Caki2 (cell line): ENCODE data around the gene PNKD. TPM values are rescaled to one million over a fixed set of nuclear protein-coding genes. Genes with fewer than 3 reads are reported as not detected.

Source experiments
- DNase-seq: peaks from one replicate; pipeline ENCODE4 v3.0.0-alpha.2; 2015; ENCODE audit warnings: low read depth
- in situ Hi-C: cut with HindIII; loops from 2 replicates; pipeline ENCODE4 v1.10.0; 2016; ENCODE audit warnings: low sequenced_read_pairs, low pct_unique_long_range_greater_than_20kb, mixed read lengths
- total RNA-seq: library from RNA; depleted of rRNA; stranded (reverse); fragments of >200 nt; shearing (Covaris generic); gene quantifications from 2 replicates; pipeline ENCODE4 v1.2.3, GENCODE V29; 2014; ENCODE audit warnings: low replicate concordance

Gene PNKD
- total RNA-seq, 1 experiment from 2014 or later: 75.8 TPM

DNA sequence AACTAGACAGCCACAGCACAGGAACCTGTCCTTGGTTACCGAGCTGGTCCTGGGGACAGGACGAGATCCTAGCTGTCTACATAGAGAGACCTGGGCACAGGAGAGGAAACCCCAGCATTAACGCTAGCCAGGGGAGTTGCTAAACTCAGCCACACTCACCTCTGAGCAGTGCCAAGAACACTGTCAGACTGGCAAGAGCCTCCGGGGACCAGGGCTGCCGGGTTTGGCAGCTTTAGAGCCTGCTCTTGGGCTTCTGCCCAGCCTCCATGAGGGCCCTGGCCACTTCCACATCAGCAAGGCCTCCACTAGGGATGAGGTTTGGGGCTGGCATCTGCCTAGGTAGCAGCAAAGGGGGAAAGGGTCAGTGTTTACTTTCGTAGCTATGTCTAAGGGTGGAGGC, 15.3 kb downstream of the PNKD start:
- no peak for DNase-seq
- in situ Hi-C loops: no loop called here

DNA sequence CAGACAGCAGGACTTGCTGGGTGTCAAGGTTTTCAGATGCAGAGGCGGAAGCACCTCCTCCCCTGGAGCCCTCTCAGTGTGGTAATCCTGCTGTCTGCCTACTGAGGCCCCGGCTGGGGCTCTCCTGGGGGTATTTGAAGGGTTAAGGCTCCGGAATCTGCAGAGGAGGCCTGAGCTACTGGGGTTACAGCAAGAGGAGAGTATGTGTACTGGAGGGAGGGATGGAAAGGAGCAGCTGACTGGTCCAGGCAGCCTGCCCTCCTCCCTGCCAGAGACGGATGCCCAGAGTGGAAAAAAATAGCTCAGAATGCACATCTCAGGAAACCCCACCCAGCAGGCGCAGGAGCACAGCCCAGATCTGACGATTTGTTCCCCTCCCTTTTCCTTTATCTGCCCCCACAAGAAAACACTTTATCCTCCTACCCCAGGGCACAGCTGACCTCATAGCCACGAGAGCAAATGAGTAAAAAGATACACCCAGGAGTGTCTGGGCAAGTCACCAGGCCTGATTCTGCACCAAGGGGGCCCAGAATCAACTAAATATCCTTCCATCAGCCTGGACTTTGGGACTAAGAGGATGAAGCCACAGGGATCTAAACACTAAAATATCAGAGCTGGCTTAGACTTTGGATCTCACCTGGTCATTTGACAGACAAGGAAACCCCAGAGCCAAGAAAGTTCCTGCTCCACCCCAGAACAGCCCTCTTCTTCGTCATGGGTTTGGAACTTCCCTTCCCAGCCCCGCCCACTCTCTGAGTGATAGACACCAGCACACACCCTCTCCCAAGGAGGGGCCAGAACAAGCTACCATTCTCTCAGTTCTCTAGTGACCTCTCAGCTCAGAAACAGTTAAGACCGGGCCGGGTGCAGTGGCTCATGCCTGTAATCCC, 16.5 kb downstream of the PNKD start:
- in situ Hi-C loops: no loop called here
- DNase-seq: peak; percentile 95

DNA sequence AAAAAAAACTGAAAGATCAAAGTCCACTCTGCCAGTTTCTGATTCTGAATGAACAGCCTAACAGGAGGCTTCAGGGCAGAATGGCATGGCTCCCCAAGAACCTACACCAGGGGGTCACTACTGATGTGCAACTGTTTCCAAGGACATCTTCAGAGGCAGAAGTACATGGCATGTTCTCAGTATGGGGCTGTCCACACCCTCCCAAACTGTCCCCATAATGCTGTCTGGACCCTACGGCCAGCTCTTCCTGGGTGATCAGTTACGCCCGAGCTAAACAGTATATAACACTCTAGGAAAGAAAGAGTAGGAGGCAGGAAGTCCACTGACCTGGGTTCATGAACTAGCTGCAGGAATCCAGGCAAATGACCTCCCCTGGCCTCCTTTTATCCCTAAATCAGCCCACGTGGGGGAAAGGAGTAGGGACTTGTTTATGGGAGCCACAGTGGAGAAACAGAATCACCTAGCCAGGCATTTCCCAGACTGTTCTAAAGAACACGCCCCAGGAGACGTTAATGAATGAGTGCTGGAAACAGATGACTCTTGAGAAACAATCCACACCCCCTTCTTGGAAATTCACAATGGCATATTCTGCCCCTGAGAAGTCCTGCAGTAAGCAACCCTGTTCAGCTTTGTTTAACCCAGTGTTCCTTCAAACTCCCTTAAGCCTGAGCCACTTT, 19.5 kb downstream of the PNKD start:
- in situ Hi-C loops: no loop called here
- peak; percentile 36 for DNase-seq

DNA sequence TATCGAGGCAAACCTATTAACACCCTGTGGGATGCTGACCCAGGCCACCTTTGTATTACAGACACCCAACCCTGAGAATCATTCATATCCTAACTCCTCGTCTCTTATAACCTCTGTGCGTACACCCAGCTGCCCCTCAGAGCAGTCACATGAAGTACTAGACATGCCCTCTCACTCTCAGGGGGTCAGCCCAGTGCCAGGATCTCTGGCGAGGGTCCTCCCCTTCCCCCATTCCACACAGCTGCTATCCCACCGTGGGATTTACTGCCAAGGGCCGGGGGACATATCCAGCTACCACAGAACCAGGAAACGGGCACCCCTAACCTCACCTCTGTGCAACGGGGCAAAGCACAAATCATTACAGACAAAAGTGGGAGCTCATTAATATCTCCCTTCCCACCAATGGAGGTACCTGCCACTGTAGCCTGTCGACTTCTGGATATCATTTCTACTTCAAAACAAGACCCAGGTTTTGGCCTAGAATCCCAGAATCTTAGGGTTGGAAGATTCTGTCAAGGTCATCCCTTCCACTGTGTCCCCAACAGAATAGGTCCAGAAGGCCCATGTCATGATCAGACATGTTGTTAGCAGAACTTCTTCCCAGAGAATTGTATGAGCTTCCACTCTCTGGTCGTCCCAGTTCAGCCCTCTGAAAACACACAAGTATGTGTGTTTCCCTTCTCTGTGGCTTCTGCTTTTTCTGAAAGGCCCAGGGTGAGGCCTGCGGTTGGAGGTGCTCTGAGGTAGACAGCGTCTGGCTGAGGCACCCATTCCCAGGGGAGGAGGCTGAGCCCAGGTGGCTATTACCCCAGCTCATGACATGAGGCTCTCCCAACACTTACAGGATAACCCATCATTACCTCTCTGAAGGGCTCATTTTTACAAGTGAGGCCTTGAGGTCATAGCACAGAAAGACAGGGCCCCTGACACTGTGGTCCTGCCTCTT, 20.3 kb downstream of the PNKD start:
- DNase-seq: no peak
- in situ Hi-C loops: no loop called here

DNA sequence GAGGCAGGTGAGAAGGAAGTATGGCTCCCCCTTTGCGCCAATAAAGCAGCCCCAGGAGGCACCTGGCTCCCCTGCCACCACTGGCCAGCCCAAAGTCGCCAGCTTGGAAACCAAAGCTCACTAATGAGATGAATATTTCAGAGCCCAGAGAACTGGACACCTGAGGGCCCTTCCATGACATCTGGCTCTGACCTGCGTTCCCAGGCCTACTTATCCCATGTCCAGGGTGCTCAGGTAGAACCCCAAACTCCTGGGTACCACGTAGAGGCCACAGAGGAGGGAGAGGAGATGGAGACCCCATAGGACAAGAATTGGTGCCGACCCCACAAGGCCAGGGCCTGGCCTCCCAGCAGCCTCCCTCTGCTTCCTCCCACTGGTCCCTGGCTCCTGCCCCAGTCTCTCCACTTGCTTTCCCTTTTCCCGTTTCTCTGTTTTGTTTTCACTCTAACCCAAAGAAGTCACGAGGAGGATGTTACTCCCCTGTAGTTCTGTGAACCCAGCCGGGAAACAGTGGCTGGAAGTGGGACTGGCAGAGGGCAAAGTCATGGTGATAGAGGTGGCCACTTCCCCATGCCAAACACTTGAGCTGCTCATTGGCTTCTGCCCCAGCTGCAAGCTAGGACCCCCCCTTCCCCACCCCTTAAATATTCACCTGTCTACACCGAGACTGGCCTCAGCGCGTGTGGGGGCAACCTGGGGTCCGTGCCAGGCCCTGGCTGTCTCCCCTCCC, 21.2 kb downstream of the PNKD start:
- no peak for DNase-seq
- in situ Hi-C loops: no loop called here

DNA sequence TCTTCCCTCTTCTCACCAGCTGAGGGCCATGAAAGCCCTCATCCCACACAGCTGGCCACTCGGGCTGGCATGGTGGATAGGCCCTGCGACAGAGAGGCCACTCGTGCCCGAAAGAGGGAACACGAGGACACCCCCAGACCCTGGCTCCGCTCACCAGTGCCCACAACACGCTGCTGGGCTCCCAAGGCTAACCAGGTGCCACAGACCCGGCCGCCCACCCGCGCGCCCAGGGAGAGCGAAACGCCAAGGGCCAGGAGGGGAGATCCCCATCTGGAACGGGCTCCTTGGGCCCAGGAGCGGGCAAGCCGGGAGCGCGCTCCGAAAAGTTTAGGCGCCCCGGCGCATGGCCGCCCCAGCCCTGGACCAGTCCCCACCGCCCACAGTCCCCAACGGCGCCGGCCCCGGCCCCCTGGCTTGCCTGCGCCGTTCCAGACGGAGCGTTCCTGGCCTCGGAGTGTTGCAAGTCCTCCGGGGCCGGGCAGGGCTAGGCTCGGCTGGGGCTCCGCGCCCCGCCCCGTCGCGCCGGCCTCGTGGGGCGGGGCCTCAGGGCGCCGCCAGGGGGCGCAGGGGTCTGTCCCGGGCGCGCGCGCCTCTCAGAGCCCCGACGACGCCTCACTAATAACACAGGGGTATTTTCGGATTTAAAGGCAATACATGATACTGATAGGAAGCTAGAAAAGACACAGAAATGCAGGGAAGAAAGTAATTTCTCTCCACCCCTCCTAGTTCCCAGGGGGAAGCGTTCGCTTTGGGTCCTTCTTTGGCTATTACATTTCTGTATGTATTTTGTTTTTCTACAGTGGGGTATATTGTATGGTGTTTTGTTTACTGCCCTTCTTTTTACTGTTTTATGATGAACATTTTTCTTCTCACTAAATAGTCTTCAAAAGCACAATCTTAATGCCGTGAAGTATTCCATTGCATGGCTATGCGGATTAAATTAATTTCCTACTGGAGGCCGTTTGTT, 22.0 kb downstream of the PNKD start, which contains the start of gene TMBIM1:
Gene TMBIM1 (minus strand): TSS at position 456 of the 967 bp plus-strand sequence. CDS start 10,362 bp downstream, outside the sequence.
- in situ Hi-C loops: no loop called here
- peak; percentile 65 for DNase-seq

DNA sequence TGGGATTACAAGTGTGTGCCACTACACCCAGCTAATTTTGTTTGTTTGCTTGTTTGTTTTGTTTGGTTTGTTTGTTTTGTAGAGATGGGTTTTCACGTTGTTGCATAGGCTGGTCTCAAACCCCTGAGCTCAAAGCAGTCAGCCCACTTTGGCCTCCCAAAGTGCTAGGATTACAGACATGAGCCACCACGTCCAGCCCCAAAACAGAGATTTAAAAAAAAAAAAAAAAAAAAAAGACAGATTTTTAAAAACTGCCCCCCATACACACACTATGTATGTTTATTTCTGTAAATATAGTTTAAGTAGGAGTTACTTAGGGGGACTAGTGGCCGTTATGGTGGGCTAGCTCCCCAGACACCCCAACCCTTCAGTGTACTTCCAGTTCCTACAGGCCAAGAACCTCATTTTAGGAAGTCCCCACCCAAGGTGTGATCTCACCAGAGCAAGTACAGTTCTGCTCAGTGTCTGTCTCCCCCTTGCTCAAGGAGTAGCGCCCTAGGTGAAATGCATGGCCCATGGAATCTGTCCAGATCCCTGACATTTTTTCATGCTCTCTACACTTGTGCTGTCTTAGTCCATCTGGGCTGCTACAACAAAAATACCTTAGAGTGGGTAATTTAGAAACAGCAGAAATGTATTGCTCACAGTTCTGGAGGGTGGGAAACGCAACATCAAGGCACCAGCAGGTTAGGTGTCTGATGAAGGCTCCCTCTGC, 23.6 kb downstream of the PNKD start:
- no peak for DNase-seq
- in situ Hi-C loops: no loop called here

DNA sequence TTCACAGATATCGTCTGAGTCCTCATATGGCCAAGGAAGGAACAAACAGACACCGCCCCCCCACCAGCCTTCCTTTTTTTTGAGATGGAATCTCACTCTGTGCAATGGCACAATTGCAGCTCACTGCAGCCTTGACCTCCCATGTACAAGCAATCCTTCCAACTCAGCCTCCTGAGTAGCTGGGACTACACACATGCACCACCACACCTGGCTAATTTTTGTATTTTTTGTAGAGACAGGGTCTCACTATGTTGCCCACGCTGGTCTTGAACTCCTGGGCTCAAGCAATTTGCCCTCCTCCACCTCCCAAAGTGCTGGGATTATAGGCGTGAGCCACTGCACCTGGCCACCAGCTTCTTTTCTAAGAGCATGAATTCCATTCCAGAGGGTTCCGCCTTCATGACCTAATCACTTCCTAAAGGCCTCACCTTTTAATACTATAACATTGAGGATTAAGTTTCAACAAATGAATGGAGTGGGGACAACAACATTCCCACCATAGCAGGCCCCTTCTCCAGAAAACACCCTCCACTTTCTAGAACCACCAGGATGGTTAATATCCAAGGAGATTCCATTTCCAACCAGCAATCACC, 24.2 kb downstream of the PNKD start:
- in situ Hi-C loops: no loop called here
- DNase-seq: no peak

DNA sequence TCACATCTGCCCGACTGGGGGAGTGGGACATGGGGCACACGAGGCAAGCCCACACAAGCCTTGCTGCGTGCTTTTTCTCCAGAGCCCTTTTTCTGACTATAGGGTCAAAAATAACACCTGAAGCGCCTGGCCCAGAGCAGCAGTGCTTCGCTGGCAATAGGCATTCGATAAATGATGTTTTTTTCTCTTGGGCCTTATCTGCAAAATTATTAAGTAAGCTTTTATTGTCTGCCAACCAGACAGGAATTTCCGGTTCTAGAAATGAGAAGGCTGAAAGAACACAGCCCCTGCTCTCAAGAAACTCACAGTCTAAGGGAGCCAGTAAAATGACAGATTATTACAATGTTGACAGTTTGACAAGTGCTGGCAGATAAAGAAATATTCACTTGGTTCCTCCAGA, 24.7 kb downstream of the PNKD start:
- in situ Hi-C loops: no loop called here
- DNase-seq: no peak

DNA sequence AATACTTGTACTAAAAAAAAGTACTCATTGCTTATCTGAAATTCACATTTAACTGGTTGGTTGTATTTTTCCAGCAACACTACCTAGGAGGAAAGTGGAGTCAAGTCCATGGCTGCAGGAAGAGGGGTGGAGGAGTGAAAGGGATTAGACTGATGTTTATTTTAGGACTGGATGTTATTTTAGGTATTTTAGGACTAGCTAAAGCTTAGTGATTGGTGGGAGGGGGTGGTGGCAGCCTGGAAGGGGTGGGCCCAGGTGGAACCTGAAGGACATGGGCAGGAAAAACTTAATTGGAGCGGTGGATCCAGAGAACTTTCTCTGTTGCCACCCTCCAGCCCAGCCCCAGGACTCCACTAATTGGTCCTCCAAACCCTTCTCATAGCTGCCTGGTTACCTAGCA, 25.9 kb downstream of the PNKD start:
- in situ Hi-C loops: no loop called here
- no peak for DNase-seq

DNA sequence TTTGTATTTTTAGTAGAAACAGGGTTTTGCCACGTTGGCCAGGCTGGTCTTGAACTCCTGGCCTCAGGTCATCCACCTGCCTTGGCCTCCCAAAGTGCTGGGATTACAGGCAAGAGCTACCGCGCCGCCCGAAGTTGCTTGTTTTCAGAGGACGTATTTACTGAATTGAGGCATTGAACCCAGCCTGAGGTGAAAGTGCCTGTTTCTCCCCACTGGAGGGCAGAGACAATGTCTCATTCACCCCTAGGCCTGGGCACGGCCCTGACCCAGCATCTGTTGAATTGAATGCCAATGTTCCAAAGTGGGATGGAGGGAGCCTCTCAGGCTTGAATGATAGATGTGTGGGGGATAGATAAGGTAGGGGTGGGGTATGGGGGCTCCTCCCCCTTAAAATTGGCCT, 26.5 kb downstream of the PNKD start:
- no peak for DNase-seq
- in situ Hi-C loops: no loop called here

DNA sequence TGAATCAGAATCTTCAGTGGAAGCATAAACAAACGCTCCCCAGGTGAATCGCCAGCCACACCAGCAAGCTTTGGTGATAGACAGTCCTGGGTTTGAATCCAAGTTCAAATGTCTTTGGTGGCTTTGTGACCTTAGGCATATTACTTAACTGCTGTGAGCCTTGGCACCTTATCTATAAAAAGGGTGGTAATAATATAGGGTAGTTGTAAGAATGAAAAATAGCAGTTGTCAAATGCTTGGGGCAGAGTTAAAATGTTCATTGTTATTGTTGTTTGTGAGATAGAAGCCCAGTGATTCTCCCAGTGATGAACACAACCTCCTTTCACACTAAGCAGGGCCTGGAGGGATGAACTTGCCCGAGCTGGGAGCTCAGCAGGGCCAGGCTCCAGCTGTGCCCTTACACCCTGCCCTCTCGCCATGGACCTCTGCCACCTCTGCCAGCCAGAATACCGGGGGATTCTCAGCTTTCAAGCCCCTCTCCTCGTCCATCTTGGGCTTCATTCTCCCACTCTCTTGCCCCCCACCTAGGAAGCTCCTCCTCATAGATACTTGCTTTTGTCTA, 28.1 kb downstream of the PNKD start:
- in situ Hi-C loops: no loop called here

DNA sequence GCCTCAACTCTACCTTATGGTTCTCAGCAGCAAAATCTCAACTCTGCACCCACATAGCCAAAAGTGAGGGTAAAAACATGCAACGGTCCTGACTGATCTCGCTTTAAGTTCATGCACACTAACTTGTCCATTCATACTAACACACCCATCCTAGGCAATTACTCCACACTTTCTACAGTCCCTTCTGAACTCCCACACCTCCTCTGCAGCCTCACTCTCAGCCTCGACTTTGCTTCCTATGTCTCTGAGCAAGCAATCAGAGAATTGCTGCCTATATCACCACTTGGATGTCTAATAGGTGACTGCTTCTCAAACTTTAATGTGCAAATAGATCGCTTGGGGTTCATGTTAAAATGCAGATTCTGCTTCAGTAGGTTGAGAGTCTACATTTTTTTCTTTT, 29.8 kb downstream of the PNKD start:
- in situ Hi-C loops: no loop called here

More for the DNA sequence above, 28.1 kb downstream of the PNKD start:
- DNase-seq: no peak

DNA sequence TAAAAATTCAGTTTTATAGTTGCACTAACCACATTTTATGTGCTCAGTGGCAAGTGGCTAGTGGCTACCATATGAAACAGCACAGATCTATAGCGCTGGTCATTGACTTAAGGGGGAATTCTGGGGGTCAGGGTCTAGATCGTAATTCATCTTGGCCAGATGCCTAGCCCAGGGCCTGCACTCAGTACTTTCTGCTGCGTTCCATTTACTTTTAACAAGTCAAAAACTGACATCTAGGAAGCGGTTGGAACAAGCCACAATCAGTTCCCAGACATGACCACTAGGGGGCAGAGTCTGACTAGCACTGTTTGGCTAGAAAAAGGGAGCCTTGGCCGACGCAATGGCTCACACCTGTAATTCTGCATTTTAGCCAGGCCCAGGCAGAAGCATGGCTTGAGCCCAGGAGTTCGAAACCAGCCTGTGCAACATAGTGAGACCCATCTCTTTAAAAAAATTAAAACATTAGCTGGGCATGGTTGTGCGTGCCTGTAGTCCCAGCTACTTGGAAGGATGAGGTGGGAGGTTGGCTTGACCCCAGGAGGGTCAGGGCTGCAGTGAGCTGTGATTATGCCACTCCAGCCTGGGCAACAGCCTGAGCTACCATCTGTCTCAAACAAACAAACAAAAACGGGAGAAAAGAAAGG, 31.0 kb downstream of the PNKD start:
- in situ Hi-C loops: no loop called here
- DNase-seq: peak; percentile 80

More for the DNA sequence above, 29.8 kb downstream of the PNKD start:
- DNase-seq: no peak

DNA sequence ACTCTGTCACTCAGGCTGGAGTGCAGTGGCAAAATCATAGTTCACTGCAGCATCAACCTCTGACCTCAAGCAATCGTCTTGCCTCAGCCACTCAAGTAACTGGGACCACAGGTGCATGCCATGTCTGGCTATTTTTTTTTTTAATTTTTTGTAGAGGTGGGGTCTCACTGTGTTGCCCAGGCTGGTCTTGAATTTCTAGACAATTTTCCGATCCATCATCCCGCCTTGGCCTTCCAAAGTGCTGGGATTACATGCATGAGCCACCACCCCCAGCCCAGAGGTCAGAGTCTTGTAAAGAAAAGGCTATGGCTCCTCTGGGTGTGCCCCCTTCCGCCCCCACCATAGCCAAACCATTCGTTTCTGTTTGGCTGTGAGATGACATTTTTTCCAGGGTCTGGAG, 35.1 kb downstream of the PNKD start:
- DNase-seq: no peak
- in situ Hi-C loops: no loop called here
